ENCODE measurements around the gene SLC9A1. TPM values are rescaled to one million over a fixed set of nuclear protein-coding genes. Genes with fewer than 3 reads are reported as not detected.

The SLC9A1 gene
- total and polyA plus RNA-seq, 2 donors (not counting 1 experiment from before 2014, with no cell fraction given), result 7.3 to 22.5 TPM

GRCh38 chr1:27135541-27136235 is 19.2 kb downstream of the SLC9A1 start:
- Histone ChIP-seq H3K27ac (ENCODE audit: low read length in 2 of 2) (no peak overlapping the region), H3K4me2 (replicated peaks; ENCODE audit: low read depth, low read length, poor library complexity, severe bottlenecking) (no peak overlapping the region), H3K9me3 (ENCODE audit: control extremely low read depth in 1 of 3, control insufficient read depth in 2 of 3, insufficient read depth in 1 of 3, low read length in 2 of 3) (peaks cover 0 to 5% (median 0%) of the 10 kb centered on the region in 3 donors), H3K79me2 (ENCODE audit: control insufficient read depth, insufficient read depth, low read length) (peaks cover 22% of the 10 kb centered on the region), H3K4me1 (ENCODE audit: control insufficient read depth in 2 of 2, insufficient read depth in 2 of 2, low read length in 2 of 2) (peaks cover 31 to 51% of the 10 kb centered on the region in 2 donors), H3K9ac (ENCODE audit: low read length) (no peak overlapping the region), H3K4me3 (ENCODE audit: control extremely low read depth in 1 of 5, extremely low read depth in 1 of 5, insufficient read depth in 1 of 5, low read depth in 2 of 5, low read length in 4 of 5) (no peak overlapping the region), H4K20me1 (ENCODE audit: control insufficient read depth, insufficient read depth, low read length, poor library complexity, severe bottlenecking) (no peaks in the 10 kb centered on the region), H3K36me3 (replicated peaks in 1 of 2; ENCODE audit: control extremely low read depth in 1 of 2, control insufficient read depth in 1 of 2, extremely low read depth in 1 of 2, insufficient read depth in 2 of 2, low read length in 1 of 2) (no peaks in the 10 kb centered on the region), H2AFZ (ENCODE audit: insufficient read depth, low read depth, low read length, poor library complexity, severe bottlenecking) (no peak overlapping the region), H3K27me3 (replicated peaks in 1 of 4; ENCODE audit: control extremely low read depth in 1 of 4, control insufficient read depth in 3 of 4, insufficient read depth in 4 of 4, low read length in 3 of 4) (no peaks in the 10 kb centered on the region)
- H3K27ac Mint-ChIP-seq, result peak overlapping the region; percentile 50
- H3K4me3 Mint-ChIP-seq, result peak overlapping the region; percentile 49
- ATAC-seq (ENCODE audit: low read depth) (no peak), DNase-seq (no peak)
- TF ChIP-seq EZH2 (IDR thresholded peaks at IDR 0.05; ENCODE audit: borderline replicate concordance, insufficient read depth, low read depth, low read length, poor library complexity, severe bottlenecking) (no peak), CTCF (IDR thresholded peaks at IDR 0.05) (no peak)
- no peaks in the 10 kb centered on the region for H3K27me3 Mint-ChIP-seq
- no peaks in the 10 kb centered on the region for H3K9me3 Mint-ChIP-seq (ENCODE audit: insufficient read depth)
- WGBS (ENCODE audit: insufficient coverage), result 80% methylated on average over 3 of the region's 5 CpGs
- intact Hi-C loops (cut with micrococcal nuclease), result loop anchor here (2.0 kb wide), 1 partner anchor 19 kb away; the partner anchor contains the start of gene SLC9A1
- POLR2A ChIA-PET, result interaction anchor here (1.2 to 1.7 kb wide), 2 partner anchors 19 to 26 kb away, joined by 3 to 6 read pairs; partner anchors contain the start of gene SLC9A1
- peaks cover 61% of the 10 kb centered on the region for H3K4me1 Mint-ChIP-seq
- CTCF ChIA-PET, result interaction anchor here (0.6 to 3.2 kb wide), 10 partner anchors 14 to 448 kb away, joined by 3 to 10 read pairs (median 4); partner anchors contain the start of gene SLC9A1

GRCh38 chr1:27133991-27134390 is 20.9 kb downstream of the SLC9A1 start:
- Histone ChIP-seq H3K27me3 (replicated peaks in 1 of 4; ENCODE audit: control extremely low read depth in 1 of 4, control insufficient read depth in 3 of 4, insufficient read depth in 4 of 4, low read length in 3 of 4) (no peaks in the 10 kb centered on the region), H3K79me2 (ENCODE audit: control insufficient read depth, insufficient read depth, low read length) (peaks cover 21% of the 10 kb centered on the region), H3K9me3 (ENCODE audit: control extremely low read depth in 1 of 3, control insufficient read depth in 2 of 3, insufficient read depth in 1 of 3, low read length in 2 of 3) (peaks cover 0 to 5% (median 0%) of the 10 kb centered on the region in 3 donors), H3K36me3 (replicated peaks in 1 of 2; ENCODE audit: control extremely low read depth in 1 of 2, control insufficient read depth in 1 of 2, extremely low read depth in 1 of 2, insufficient read depth in 2 of 2, low read length in 1 of 2) (peaks cover 0 to 2% of the 10 kb centered on the region in 2 experiments), H3K4me3 (ENCODE audit: control extremely low read depth in 1 of 5, extremely low read depth in 1 of 5, insufficient read depth in 1 of 5, low read depth in 2 of 5, low read length in 4 of 5) (no peak overlapping the region), H4K20me1 (ENCODE audit: control insufficient read depth, insufficient read depth, low read length, poor library complexity, severe bottlenecking) (no peaks in the 10 kb centered on the region), H3K4me1 (ENCODE audit: control insufficient read depth in 2 of 2, insufficient read depth in 2 of 2, low read length in 2 of 2) (peaks cover 31 to 51% of the 10 kb centered on the region in 2 donors), H3K4me2 (replicated peaks; ENCODE audit: low read depth, low read length, poor library complexity, severe bottlenecking) (no peak overlapping the region), H3K27ac (ENCODE audit: low read length in 2 of 2) (peak overlapping the region in 1 of 2 donors; percentile 2), H2AFZ (ENCODE audit: insufficient read depth, low read depth, low read length, poor library complexity, severe bottlenecking) (no peak overlapping the region), H3K9ac (ENCODE audit: low read length) (no peak overlapping the region)
- Mint-ChIP-seq H3K27me3 (no peaks in the 10 kb centered on the region), H3K9me3 (ENCODE audit: insufficient read depth) (no peaks in the 10 kb centered on the region), H3K27ac (peak overlapping the region; percentile 62), H3K4me3 (peak overlapping the region; percentile 15), H3K4me1 (peaks cover 51% of the 10 kb centered on the region)
- TF ChIP-seq CTCF (IDR thresholded peaks at IDR 0.05), result no peak
- no peak for TF ChIP-seq EZH2 (IDR thresholded peaks at IDR 0.05; ENCODE audit: borderline replicate concordance, insufficient read depth, low read depth, low read length, poor library complexity, severe bottlenecking)
- ATAC-seq (ENCODE audit: low read depth) (peak; percentile 53), DNase-seq (peak; percentile 42)
- WGBS (ENCODE audit: insufficient coverage), result 73% methylated on average over 4 of the region's 6 CpGs
- ChIA-PET POLR2A (interaction anchor here (0.6 kb wide), 1 partner anchor 11 kb away, joined by 6 read pairs; no protein-coding TSS in a partner anchor), CTCF (interaction anchor here (0.9 to 2.5 kb wide), 5 partner anchors 21 to 150 kb away, joined by 3 to 8 read pairs (median 6); partner anchors contain the start of gene SLC9A1)
- intact Hi-C loops (cut with micrococcal nuclease), result no loop called here
